Neutrophil (primary cell): ENCODE results near the gene IARS1.

Source experiments
- H3K27ac ChIP-seq: fragments of 200-600 bp; sonication (generic); 2 replicates; pipeline ENCODE4 v1.5.1; 2016; ENCODE audit warnings: mild to moderate bottlenecking, moderate library complexity
- H3K27me3 ChIP-seq: fragments of 200-600 bp; sonication (generic); 2 replicates; pipeline ENCODE4 v1.6.0; 2016; ENCODE audit warnings: mild to moderate bottlenecking
- H3K36me3 ChIP-seq: fragments of 200-600 bp; sonication (generic); 2 replicates; pipeline ENCODE4 v1.5.1; 2017
- H3K4me1 ChIP-seq, 2 experiments: fragments of 200-600 bp in 1 of 2; sonication (generic) in 1 of 2; 1 replicate in 1 of 2; 2 replicates in 1 of 2; pipeline versions ENCODE4 v1.5.1 to v1.6.1; 2013 to 2016; ENCODE audit warnings: low read depth in 1 of 2, low read length in 1 of 2, mild to moderate bottlenecking in 1 of 2, moderate library complexity in 1 of 2; ENCODE audit not compliant: control insufficient read depth in 1 of 2, insufficient read depth in 1 of 2
- H3K4me3 ChIP-seq, 2 experiments: fragments of 200-600 bp in 1 of 2; sonication (generic) in 1 of 2; 1 replicate in 1 of 2; 2 replicates in 1 of 2; pipeline ENCODE4 v1.5.1; 2013 to 2016; ENCODE audit warnings: low read depth in 1 of 2, low read length in 1 of 2, mild to moderate bottlenecking in 1 of 2, moderate library complexity in 1 of 2
- H3K9me3 ChIP-seq: fragments of 200-600 bp; sonication (generic); 2 replicates; pipeline ENCODE4 v1.5.1; 2016
- TF ChIP-seq, protein P1 (sequence below): fragments of 200-600 bp; sonication (generic); IDR thresholded peaks from 2 replicates; pipeline ENCODE4 v1.5.1; 2016; ENCODE audit warnings: antibody characterized with exemption

The IARS1 gene

DNA sequence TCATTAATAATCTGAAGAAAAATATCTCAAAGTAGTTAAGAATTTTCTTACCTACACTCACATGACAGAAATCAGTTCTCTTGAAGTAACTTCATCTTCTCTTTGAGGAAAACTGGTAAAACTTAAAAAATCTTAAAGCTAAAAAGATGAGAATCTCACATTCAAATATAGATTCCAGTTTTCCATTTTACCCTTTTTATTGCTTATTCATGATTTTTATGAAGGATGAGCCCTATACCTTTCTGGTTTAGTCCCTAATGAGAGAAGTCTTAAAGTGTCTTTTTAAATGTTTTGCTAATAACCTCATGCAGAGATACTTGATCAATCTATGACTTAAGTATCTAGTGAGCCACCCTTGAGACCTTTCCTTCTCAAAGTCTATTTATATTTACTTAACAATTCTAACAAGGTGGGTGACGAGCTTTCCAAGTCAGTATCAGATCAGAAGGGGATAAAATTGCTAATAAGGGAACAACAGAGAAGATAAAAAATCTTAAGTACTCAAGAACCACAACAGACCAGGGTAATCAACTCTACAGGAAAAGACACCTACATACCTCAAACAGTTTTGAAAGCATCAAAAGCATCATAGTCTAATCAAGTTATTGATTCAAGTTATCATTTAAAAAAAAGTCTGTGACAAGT lies 2.6 kb downstream of the IARS1 start:
- no peak overlapping the region for H3K27ac ChIP-seq
- H3K36me3 ChIP-seq = peaks cover 6% of the 10 kb centered on the region
- H3K4me3 ChIP-seq = no peak overlapping the region
- H3K4me1 ChIP-seq = peaks cover 17 to 21% of the 10 kb centered on the region in 2 experiments
- TF ChIP-seq, protein P1, sequence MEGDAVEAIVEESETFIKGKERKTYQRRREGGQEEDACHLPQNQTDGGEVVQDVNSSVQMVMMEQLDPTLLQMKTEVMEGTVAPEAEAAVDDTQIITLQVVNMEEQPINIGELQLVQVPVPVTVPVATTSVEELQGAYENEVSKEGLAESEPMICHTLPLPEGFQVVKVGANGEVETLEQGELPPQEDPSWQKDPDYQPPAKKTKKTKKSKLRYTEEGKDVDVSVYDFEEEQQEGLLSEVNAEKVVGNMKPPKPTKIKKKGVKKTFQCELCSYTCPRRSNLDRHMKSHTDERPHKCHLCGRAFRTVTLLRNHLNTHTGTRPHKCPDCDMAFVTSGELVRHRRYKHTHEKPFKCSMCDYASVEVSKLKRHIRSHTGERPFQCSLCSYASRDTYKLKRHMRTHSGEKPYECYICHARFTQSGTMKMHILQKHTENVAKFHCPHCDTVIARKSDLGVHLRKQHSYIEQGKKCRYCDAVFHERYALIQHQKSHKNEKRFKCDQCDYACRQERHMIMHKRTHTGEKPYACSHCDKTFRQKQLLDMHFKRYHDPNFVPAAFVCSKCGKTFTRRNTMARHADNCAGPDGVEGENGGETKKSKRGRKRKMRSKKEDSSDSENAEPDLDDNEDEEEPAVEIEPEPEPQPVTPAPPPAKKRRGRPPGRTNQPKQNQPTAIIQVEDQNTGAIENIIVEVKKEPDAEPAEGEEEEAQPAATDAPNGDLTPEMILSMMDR = no peak
- no peaks in the 10 kb centered on the region for H3K9me3 ChIP-seq
- no peaks in the 10 kb centered on the region for H3K27me3 ChIP-seq

DNA sequence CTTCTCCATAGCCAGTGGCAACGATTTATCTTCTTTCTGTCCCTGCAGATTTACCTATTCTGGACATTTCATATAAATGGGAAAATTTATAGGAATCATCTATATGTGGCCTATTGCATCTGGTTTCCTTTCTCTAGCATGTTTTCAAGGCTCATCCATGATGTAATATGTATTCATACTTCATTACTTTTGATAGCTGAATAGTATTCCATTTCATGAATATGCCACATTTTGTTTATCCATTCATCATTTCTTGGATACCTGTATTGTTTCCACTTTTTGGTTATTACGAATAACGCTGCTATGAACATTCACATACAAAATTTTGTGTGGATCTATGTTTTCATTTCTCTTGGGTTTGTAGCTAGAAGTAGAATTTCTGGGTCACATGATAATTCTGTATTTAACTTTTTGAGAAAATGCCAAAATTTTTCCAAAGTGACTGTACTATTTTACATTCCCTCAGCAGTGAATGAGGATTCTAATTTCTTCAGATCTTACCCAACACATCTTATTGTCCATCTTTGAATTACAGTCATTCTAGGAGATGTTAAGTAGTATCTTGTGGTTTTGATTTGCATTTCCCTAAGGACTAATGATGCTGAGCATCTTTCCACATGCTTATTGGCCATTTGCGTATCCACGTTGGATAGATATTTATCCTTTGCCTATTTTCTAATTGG lies 3.6 kb downstream of the IARS1 start:
- TF ChIP-seq, protein P1 = no peak
- H3K4me3 ChIP-seq = no peak overlapping the region
- H3K27ac ChIP-seq = no peak overlapping the region
- H3K4me1 ChIP-seq = peaks cover 17 to 21% of the 10 kb centered on the region in 2 experiments
- H3K27me3 ChIP-seq = no peaks in the 10 kb centered on the region
- no peaks in the 10 kb centered on the region for H3K9me3 ChIP-seq
- peaks cover 7% of the 10 kb centered on the region for H3K36me3 ChIP-seq

DNA sequence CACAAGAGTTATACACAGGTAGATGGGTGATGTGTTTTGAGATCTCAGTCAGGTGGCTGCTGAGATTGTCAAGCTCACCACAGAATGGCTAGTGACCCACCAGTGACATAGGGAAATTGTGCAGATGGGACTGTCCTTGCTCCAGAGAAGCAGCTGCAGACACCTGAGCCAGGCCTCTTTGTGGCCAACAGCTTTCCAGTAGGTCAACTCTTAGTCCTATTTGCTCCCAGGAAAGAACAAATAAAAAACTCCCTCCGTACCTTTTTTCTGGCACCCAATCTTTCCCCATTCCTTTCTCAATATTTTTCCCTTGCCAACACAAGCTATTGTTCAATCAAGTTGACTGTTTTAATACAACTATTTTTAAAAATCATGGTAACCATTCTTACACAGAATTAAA lies 14.2 kb downstream of the IARS1 start:
- Histone ChIP-seq H3K9me3 (no peaks in the 10 kb centered on the region), H3K36me3 (peaks cover 2% of the 10 kb centered on the region), H3K4me1 (peaks cover 16 to 23% of the 10 kb centered on the region in 2 experiments), H3K4me3 (no peak overlapping the region), H3K27me3 (no peaks in the 10 kb centered on the region), H3K27ac (no peak overlapping the region)
- TF ChIP-seq, protein P1 = no peak

DNA sequence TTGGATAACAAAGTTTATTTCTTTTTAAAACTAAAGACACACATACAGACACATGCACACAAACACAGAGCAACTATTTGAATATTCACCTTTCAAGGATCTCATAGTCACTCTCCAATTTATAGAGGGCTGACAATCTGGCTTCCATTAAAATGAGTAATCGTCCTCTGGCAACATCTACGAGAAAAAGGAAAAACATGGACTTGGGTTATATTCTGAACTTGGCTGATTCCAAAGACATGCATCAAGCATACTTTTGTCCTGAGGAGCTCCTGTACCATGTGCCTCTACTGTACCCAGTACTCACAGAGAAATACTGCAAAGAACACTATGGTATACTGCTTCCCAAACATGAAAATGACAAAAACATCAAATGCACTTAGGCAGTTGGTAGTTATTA lies 15.4 kb downstream of the IARS1 start:
- no peaks in the 10 kb centered on the region for H3K9me3 ChIP-seq
- peaks cover 4% of the 10 kb centered on the region for H3K36me3 ChIP-seq
- H3K4me3 ChIP-seq = no peak overlapping the region
- no peak overlapping the region for H3K27ac ChIP-seq
- peaks cover 16 to 23% of the 10 kb centered on the region in 2 experiments for H3K4me1 ChIP-seq
- no peaks in the 10 kb centered on the region for H3K27me3 ChIP-seq
- TF ChIP-seq, protein P1 = no peak

DNA sequence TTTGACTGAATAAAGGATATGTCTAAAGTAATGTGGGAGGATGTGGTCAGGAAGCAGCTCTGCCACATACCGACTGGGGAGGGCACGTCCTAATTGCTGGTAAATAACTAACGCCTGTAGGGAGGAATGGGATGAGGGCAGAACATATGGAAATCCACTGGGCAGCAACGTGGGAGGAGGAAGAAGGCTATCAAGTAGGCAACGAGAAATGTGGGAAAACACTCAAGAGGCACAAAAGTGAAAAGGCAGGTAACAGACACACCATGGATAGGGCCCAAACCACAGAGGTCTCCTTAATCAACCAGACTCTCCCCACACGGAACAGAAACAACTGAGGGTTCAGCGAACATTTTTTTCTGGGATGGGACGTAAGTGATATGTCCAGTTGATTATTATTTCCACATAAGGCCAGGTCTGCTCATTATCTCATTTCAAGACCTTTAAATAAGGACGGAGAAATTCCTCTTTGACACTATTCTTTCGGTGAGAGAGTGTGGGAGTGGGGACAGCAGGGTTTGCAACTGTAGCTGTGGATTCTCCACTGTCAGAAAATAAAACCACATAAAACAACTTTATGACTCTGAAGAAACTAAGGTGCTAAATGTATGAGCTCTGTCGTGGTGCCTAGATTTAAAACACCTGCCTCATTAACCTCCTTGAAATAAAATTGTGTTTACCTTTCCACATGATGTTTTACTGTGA lies 17.0 kb downstream of the IARS1 start:
- Histone ChIP-seq H3K27ac (peak overlapping the region; percentile 59), H3K4me3 (peak overlapping the region in 1 of 2 experiments; percentile 19)

More for the DNA sequence above, 17.0 kb downstream of the IARS1 start:
- TF ChIP-seq, protein P1 = no peak
- Histone ChIP-seq H3K9me3 (no peaks in the 10 kb centered on the region), H3K4me1 (peaks cover 16 to 23% of the 10 kb centered on the region in 2 experiments), H3K27me3 (no peaks in the 10 kb centered on the region), H3K36me3 (peaks cover 12% of the 10 kb centered on the region)
